ENCODE measurements around the gene GABRG3.

The GABRG3 gene

GRCh38 chr15:27466758-27467157 lies 495.8 kb downstream of the GABRG3 start:
- DNase-seq (ENCODE audit: low spot score): no peak

- no peak for DNase-seq (ENCODE audit: low spot score)
Observed at GRCh38 chr15:27468151-27468591, 497.2 kb downstream of the GABRG3 start.

- no peak for DNase-seq (ENCODE audit: low spot score)
Observed at GRCh38 chr15:27473845-27474244, 502.9 kb downstream of the GABRG3 start.

- no peak for DNase-seq (ENCODE audit: low spot score)
Observed at GRCh38 chr15:27475395-27475794, 504.4 kb downstream of the GABRG3 start.

GRCh38 chr15:27479296-27480140 lies 508.5 kb downstream of the GABRG3 start:
- DNase-seq (ENCODE audit: low spot score): no peak

- no peak for DNase-seq (ENCODE audit: low spot score)
Observed at GRCh38 chr15:27480141-27480530, 509.2 kb downstream of the GABRG3 start.

GRCh38 chr15:27480642-27481041 lies 509.7 kb downstream of the GABRG3 start:
- no peak for DNase-seq (ENCODE audit: low spot score)

GRCh38 chr15:27481768-27482167 lies 510.8 kb downstream of the GABRG3 start:
- DNase-seq (ENCODE audit: low spot score): no peak

- DNase-seq (ENCODE audit: low spot score): no peak
Observed at GRCh38 chr15:27482287-27482686, 511.3 kb downstream of the GABRG3 start.

- DNase-seq (ENCODE audit: low spot score): no peak
Observed at GRCh38 chr15:27483124-27483523, 512.1 kb downstream of the GABRG3 start.

GRCh38 chr15:27485265-27485664 lies 514.3 kb downstream of the GABRG3 start:
- DNase-seq (ENCODE audit: low spot score): no peak

- no peak for DNase-seq (ENCODE audit: low spot score)
Observed at GRCh38 chr15:27486051-27486450, 515.1 kb downstream of the GABRG3 start.

GRCh38 chr15:27486683-27487647 lies 516.0 kb downstream of the GABRG3 start:
- DNase-seq (ENCODE audit: low spot score): no peak

- DNase-seq (ENCODE audit: low spot score): no peak
Observed at GRCh38 chr15:27487846-27488245, 516.9 kb downstream of the GABRG3 start.

GRCh38 chr15:27490867-27491595 lies 520.0 kb downstream of the GABRG3 start:
- DNase-seq (ENCODE audit: low spot score): no peak

GRCh38 chr15:27491666-27492621 lies 521.0 kb downstream of the GABRG3 start:
- DNase-seq (ENCODE audit: low spot score): no peak

GRCh38 chr15:27495963-27496459 lies 525.0 kb downstream of the GABRG3 start:
- DNase-seq (ENCODE audit: low spot score): no peak

GRCh38 chr15:27498700-27499099 lies 527.7 kb downstream of the GABRG3 start:
- no peak for DNase-seq (ENCODE audit: low spot score)

GRCh38 chr15:27499191-27499590 lies 528.2 kb downstream of the GABRG3 start:
- DNase-seq (ENCODE audit: low spot score): no peak

- no peak for DNase-seq (ENCODE audit: low spot score)
Observed at GRCh38 chr15:27499719-27500118, 528.7 kb downstream of the GABRG3 start.

GRCh38 chr15:27500206-27500605 lies 529.2 kb downstream of the GABRG3 start:
- no peak for DNase-seq (ENCODE audit: low spot score)
